NCI-H446 (cell line): ENCODE data around the gene TBL1X.
"Not testable (repeated sequence)": the region's sequence is repeated elsewhere in the genome, so short reads cannot be mapped to it uniquely, and the experiment has no call there.

Source experiments
- DNase-seq, 2 experiments: peaks; one replicate each; lab custom pipeline; 2025; lab: John Stamatoyannopoulos, UW

Gene TBL1X

GRCh38 chrX:9459186-9459748 lies 5.6 kb upstream of the TBL1X start:
- no peak for DNase-seq

DNA sequence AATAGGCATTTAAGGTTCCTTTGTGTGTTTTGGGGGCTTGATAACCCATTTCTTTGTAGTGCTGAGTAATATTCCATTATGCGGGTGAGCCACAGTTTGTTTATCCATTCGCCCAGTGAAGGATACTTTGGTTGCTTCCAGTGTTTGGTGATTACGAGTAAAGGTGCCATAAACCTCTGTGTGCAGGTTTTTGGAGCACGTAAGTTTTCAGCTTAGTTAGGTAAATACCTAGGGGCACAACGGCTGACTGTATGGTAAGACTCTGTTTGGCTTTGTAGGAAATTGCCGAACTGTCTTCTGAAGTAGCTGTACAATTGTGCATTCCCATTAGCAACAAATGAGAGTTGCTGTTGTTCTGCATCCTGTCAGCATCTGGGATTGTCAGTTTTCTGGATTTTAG lies 3.8 kb upstream of the TBL1X start:
- DNase-seq = no peak

DNA sequence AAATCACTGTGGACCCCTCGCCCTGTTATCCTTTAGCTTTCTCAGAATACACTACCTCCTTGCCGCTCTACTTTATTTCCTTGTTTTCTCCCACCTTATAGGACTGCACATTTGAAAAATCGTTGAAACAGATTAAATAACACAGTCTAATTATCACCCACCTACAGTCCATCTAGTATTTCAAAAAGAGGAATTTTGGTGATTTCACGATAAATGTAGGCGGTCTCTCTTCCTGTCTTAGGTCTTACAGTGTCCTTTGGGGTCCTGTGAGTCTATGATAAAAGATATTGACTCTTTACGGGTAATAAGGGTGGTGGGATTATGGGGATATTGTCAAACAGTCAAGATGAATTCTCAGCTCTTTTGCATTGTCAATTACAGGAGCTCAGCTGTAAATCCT lies 2.4 kb upstream of the TBL1X start:
- DNase-seq = no peak

DNA sequence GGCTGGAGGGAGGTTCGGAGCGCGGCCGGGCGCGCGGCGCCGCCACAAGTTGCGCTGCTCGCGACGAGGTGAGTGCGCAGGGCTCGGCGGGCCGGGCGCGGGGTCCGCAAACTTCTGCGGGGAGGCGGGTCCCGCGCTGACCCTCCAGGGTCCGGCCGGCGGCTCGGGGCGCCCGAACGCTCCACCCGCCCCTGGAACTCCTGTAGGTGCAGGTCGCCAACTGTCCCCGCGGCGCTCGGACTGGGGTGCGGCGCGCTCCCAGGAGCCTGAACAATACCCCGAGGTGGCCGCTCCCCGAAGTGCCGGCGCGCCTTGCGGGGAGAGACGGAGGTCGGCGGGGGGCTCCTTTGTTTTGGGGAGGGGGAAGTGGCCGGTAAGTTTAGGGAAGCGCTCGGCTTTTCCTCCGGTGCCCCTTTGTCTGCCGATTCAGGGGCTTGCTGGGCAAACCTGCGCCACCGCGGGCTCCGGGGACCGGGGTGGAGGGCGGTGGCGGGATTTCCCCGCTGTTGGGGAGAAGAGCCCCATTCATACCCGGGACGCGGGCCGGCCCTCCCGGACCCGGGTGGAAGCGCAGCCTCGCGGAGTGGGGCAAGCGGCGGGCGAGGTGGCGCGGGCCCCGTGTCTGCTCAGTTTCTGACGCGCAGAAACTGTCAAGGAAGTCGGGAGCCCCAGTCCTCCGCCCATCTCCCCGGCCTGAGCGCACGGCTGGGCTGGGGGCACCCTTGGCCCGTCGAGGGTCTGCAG lies 694 bp downstream of the TBL1X start:
- DNase-seq = no peak

DNA sequence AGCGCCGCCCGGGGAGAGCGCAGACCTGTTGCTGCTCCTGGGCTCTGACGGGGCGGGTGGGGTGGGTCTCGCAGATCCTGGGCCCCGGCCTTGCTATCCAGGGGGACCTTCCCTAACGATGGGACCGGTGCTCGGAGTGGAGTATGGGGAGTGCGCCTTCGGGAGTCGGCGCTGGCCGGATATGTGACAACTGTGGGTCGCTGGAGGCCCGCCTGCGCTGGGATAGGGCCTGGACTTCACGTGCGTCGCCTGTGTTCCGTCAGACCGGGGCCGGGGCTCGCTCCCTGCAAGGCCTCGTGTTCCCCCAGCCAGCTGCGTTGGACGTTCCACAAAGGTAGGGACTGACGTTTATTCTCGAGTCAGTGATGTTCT lies 1.3 kb downstream of the TBL1X start:
- no peak for DNase-seq

- DNase-seq = no peak
Observed at GRCh38 chrX:9466736-9467135, 1.9 kb downstream of the TBL1X start.

DNA sequence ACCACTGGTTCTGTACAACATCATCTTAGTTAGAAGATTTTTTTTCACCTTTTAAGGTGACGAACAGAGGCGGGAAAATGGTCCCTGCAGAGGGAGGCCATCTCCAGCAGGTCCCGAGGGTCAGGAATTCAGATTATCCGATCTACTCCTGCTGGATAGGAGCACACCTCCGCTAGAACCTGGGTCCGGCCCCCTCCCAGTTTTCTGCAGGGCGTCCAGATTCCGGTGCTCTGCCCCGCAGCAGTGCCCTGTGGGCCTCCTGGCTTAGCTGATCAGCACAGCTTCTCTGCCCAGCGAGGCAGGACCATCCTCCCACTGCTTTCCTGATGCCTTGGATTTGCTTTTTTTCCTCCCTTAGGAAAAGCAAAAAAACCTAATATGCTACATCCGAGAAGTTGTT lies 2.3 kb downstream of the TBL1X start:
- DNase-seq = no peak

DNA sequence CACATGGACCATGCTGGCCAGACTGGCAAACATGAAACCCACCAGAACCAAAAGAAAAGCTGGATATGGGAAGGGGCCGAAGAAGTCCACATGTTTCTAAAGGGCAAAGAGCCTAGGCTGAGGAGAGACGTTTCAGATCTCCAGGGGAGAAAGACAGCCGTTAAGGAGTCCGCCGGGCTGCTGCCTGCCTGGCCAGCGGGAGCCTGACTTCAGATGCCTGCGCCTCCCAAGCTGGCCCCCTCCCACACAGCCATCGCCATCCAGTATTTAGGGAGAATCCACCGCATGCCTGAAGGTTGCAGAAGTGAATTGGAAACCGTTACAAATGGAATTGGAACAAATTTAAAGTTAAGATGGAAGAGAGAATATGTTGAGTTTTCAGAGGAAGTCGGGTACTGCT lies 2.9 kb downstream of the TBL1X start:
- no peak for DNase-seq

DNA sequence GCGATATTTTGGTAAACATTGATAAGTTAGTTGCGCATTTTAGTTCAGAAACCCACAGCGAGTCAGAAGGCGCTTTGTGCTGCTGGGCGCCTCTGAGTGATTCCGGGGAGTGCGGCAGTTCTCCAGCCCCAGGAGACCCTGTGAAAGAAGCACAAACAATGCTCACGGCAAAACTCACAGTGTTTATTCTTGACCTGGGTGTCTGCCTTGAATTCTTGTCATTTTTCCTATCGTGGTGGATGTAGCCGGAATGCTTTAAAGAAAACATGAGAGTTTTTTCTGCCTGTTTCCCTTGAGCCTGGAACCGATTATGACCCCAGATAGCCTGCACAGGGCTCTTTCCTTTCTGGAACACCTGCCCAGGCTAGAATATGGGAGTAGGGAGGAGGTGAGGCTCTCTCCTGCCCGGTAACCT lies 6.7 kb downstream of the TBL1X start:
- no peak for DNase-seq

DNA sequence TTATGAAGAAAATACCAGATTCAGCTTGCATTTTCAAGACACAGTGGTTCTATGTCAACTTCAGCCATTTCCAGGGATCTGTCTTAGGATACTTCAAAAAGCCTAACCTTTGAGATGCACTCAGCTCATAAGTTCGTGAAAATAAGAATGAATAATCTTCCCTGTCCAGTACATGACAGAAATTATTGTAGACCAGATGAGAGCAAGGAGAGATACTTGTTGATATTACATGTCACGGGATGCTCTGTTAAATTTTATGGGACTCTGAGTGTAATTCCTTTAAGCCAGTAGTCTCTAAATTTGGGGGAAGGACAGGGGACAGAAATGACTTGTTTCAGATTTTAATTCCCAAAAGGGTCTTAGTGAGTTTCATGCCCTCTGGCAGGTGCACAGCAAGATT lies 8.8 kb downstream of the TBL1X start:
- no peak for DNase-seq

- not testable (repeated sequence) for DNase-seq
Observed at GRCh38 chrX:9475417-9475816, 10.6 kb downstream of the TBL1X start.

DNA sequence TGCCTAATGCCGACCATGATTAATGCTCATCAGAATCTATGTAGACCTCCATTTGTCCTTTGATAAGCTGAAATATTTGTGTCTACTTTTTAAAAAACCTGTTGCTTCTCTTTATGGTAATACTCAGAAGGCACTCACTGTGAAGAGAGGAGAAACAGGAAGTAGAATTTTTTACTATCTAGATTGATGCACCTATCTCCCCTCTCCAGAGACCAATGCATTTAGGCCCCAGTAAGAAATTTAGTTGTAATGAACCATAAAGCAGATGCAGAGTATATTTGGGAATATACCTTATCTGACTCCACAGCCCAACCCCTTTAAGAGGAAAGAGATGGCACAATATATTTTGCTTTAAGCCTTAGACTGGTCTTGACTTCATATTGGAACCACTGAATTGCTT lies 11.1 kb downstream of the TBL1X start:
- no peak for DNase-seq

DNA sequence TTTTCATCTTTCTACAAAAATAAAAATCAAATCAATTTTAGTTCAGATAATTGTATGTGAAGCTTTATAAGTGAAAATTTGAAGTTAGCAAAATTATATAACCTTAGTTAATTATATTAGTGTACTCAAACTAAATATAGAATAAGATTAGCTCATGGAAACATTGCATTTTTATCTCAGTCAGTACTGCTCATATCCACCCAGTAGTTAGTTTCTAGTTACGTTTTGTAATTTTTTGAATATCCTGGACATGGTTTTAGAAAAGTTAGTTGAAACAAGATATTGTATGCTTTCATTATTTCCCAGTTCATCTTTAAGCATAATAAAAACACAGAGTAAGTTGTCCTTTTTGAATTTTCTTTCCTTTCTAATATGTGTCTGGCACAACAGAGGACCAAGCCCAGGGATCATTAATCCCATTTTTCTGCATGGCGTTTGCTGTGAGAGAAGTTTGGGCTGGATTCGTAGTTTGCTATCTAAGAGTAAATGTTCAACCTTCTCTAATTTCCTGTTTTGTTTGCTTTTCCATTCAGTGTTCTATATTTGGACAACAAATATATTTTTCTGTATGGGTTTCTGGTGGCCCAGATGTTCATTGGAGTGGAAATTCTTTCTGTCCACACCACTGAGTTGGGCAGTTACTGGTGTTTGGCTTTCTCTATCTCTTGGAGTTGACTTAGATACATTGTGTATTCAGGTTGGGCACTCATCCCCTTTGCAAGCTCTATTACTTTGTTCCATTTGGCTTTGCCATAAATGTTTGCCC lies 12.1 kb downstream of the TBL1X start:
- no peak for DNase-seq

- DNase-seq = no peak
Observed at GRCh38 chrX:9482408-9482807, 17.6 kb downstream of the TBL1X start.

DNA sequence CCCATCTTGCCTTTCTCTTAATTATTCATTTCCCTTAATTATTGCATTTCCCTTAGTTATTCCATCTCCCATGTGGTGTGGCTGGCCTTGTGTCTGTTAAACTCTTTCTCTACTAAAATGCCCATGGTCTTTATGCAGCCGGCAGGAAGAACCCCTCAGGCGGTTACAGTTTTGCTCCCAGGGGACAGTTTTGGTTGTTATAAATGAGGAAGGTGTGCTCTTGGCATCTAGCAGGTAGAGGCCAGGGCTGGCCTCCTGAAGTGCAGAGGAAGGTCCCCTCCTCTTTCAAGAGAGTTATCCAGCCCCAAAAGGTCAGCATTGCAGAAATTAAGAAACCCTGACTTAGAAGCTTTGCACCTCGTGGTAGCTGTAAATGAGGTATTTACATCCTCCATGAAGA lies 18.0 kb downstream of the TBL1X start:
- DNase-seq = no peak

DNA sequence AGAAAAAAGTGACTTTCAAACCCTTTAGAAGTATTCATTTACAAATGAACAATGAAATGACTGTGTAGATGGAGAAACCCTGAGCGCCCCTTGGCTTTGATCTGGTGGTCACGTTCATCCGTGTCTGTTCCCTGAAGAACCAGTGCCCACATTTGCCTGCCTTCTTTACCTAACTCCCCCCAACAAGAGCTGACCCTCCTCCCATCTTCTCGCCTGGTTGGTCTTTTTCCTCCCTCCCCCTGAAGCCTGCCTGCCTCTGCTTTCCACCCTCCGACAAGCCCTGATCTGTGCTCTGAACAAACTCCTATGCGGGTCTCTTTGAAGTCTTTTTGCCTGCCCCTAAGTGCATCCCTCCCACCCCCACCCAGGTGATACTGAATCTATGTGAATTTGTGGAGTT lies 18.5 kb downstream of the TBL1X start:
- DNase-seq = no peak

GRCh38 chrX:9486786-9487387 lies 22.0 kb downstream of the TBL1X start:
- no peak for DNase-seq

GRCh38 chrX:9488586-9488985 lies 23.7 kb downstream of the TBL1X start:
- DNase-seq = no peak

- no peak for DNase-seq
Observed at GRCh38 chrX:9489234-9489633, 24.4 kb downstream of the TBL1X start.

GRCh38 chrX:9492901-9493300 lies 28.0 kb downstream of the TBL1X start:
- no peak for DNase-seq

DNA sequence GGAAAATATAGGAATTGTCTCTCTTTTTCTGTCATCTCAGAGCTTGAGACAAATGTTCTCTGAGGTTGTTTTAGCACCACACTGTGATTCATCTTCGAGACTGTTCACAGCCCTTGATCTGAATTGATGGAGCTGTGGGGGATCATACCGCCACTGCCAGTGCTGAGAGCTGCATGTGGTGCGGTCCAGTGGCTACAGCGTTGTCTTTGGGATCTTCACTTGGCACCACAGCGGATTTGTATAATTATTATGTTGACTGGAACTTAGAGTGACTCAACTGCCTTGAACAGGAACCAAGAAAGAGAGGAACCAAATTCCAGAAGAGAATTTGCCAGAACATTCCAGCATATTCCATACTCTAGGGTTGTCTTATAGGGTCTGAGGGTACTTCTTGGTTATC lies 29.1 kb downstream of the TBL1X start:
- DNase-seq = no peak

DNA sequence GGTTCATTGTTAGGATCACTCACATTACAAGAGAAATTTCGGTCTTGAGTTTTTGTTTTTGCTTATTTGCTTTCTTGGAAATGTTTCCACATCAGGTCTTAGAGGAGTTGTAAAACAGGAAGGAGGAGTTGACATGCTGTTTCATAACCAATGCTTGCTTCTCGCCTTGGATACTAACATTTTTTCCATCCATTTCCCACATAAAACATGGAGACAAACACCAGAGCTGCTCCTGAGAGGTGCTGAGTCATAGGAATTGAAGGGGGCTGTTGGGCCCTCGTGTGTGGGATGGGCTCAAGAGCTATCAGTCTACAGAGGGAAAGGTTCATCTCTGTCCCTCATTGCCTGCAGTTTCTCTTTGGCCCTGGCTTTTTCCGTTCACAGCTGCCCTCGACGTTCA lies 29.9 kb downstream of the TBL1X start:
- DNase-seq = no peak

DNA sequence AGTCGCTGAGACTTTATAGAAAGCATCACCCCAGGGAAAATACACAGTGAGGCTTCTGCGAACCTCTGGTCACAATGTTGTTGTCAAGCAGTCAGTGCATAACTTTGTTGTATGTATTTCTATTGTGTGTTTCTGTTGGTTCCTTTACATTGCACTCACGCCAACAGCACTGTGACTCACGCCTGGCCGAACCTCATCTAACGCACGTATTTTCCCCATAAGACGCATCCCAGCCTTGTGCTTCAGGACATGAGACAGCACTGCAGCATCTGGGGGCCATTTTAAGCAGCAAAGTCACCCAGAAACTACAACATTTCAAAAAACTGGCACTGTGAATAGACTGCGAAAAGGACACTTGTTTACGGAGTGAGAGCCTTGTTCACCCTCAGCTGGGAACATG lies 30.6 kb downstream of the TBL1X start:
- DNase-seq = no peak
